ENCODE data around the gene SIGLEC15. TPM values are rescaled to one million over a fixed set of nuclear protein-coding genes. Genes with fewer than 3 reads are reported as not detected.

Gene SIGLEC15
- total and polyA plus RNA-seq, 10 of the 15 experiments (the other 5 are each of a cell fraction or from before 2014, with no cell fraction given), result 0.09 to 0.45 TPM; not detected in 8

DNA sequence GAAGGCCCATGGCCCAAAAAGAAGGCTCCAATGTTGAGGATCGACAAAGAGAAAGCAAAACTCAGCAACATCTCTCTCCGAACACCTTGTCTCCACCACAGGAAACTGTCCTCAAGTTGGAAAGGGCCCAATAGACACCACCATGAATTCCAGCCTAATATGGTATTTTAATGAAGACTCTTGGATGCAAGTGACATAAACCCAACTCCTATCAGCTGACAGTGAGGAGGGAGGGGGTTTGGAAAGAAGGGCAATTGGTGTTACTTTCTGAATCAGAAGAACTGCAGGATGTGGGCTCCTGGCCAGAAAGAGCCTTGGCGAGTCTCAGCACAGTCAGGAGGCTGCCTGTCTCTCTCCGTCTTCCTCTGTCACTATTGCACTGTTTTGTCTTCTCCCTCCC, 40.3 kb upstream of the SIGLEC15 start:
- no peak for DNase-seq (ENCODE audit: low read depth, low spot score)
- ChIA-PET RAD21 (ENCODE audit: unreplicated experiment) (no interaction called here), SMC1A (ENCODE audit: uncharacterized antibody, unreplicated experiment) (no interaction called here), CTCF (interaction anchor here (0.7 kb wide), 1 partner anchor 644 kb away, joined by 3 read pairs; no protein-coding TSS in a partner anchor), POLR2A (no interaction called here)
- peak overlapping the region; percentile 30 for H3K4me2 ChIP-seq (ENCODE audit: control insufficient read depth, insufficient read depth)
- FAIRE-seq, result no peak
- H3K4me1 ChIP-seq (ENCODE audit: control insufficient read depth, insufficient read depth, low read length), result no peaks in the 10 kb centered on the region
- H3K27ac ChIP-seq (ENCODE audit: control insufficient read depth, insufficient read depth), result no peak overlapping the region
- WGBS (ENCODE audit: insufficient coverage, insufficient replicate concordance, low lambda C conversion rate, missing lambda C conversion rate), result 8% methylated on average over 4 of the region's 4 CpGs
- H4K20me1 ChIP-seq (ENCODE audit: control insufficient read depth, insufficient read depth), result no peaks in the 10 kb centered on the region
- TF ChIP-seq YBX1 (IDR thresholded peaks at IDR 0.05) (no peak), MYB (IDR thresholded peaks at IDR 0.05; ENCODE audit: borderline replicate concordance, low read depth, low read length) (no peak), MTA2 (IDR thresholded peaks at IDR 0.05; ENCODE audit: low read depth) (no peak), CHD4 (IDR thresholded peaks at IDR 0.05) (no peak), WRNIP1 (IDR thresholded peaks at IDR 0.05; ENCODE audit: borderline replicate concordance, low read depth, low read length) (no peak), ZNF217 (IDR thresholded peaks at IDR 0.05) (no peak), HDGF (IDR thresholded peaks at IDR 0.05) (no peak), RBBP5 (conservative IDR thresholded peaks at IDR 0.05) (no peak), RCOR1 (conservative IDR thresholded peaks at IDR 0.05; ENCODE audit: low read depth, low read length) (no peak), TARDBP (IDR thresholded peaks at IDR 0.05; ENCODE audit: borderline replicate concordance) (no peak), CBX3 (IDR thresholded peaks at IDR 0.05; ENCODE audit: borderline replicate concordance, low read depth) (no peak), SREBF2 (IDR thresholded peaks at IDR 0.05; ENCODE audit: low read length) (no peak), ASH2L (IDR thresholded peaks at IDR 0.05; ENCODE audit: borderline replicate concordance, low read depth) (no peak), SUZ12 (IDR thresholded peaks at IDR 0.05; ENCODE audit: unreplicated experiment) (no peak), BMI1 (IDR thresholded peaks at IDR 0.05; ENCODE audit: borderline replicate concordance) (no peak)
- TF ChIP-seq, protein P1, sequence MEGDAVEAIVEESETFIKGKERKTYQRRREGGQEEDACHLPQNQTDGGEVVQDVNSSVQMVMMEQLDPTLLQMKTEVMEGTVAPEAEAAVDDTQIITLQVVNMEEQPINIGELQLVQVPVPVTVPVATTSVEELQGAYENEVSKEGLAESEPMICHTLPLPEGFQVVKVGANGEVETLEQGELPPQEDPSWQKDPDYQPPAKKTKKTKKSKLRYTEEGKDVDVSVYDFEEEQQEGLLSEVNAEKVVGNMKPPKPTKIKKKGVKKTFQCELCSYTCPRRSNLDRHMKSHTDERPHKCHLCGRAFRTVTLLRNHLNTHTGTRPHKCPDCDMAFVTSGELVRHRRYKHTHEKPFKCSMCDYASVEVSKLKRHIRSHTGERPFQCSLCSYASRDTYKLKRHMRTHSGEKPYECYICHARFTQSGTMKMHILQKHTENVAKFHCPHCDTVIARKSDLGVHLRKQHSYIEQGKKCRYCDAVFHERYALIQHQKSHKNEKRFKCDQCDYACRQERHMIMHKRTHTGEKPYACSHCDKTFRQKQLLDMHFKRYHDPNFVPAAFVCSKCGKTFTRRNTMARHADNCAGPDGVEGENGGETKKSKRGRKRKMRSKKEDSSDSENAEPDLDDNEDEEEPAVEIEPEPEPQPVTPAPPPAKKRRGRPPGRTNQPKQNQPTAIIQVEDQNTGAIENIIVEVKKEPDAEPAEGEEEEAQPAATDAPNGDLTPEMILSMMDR (IDR thresholded peaks at IDR 0.05 in 2 of 3, conservative IDR thresholded peaks at IDR 0.05 in 1 of 3; ENCODE audit: control insufficient read depth in 2 of 3, extremely low read depth in 1 of 3, insufficient read depth in 1 of 3, low read depth in 3 of 3, low read length in 3 of 3), result no peak
- TF ChIP-seq, protein P2, sequence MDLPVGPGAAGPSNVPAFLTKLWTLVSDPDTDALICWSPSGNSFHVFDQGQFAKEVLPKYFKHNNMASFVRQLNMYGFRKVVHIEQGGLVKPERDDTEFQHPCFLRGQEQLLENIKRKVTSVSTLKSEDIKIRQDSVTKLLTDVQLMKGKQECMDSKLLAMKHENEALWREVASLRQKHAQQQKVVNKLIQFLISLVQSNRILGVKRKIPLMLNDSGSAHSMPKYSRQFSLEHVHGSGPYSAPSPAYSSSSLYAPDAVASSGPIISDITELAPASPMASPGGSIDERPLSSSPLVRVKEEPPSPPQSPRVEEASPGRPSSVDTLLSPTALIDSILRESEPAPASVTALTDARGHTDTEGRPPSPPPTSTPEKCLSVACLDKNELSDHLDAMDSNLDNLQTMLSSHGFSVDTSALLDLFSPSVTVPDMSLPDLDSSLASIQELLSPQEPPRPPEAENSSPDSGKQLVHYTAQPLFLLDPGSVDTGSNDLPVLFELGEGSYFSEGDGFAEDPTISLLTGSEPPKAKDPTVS (IDR thresholded peaks at IDR 0.05; ENCODE audit: low read depth, low read length), result no peak
- TF ChIP-seq, protein P3, sequence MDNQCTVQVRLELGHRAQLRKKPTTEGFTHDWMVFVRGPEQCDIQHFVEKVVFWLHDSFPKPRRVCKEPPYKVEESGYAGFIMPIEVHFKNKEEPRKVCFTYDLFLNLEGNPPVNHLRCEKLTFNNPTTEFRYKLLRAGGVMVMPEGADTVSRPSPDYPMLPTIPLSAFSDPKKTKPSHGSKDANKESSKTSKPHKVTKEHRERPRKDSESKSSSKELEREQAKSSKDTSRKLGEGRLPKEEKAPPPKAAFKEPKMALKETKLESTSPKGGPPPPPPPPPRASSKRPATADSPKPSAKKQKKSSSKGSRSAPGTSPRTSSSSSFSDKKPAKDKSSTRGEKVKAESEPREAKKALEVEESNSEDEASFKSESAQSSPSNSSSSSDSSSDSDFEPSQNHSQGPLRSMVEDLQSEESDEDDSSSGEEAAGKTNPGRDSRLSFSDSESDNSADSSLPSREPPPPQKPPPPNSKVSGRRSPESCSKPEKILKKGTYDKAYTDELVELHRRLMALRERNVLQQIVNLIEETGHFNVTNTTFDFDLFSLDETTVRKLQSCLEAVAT (IDR thresholded peaks at IDR 0.05), result no peak
- no peak for ATAC-seq
- BruUV-seq (replicated peaks), result no TSS peak
- no peak overlapping the region for H3K4me3 ChIP-seq
- no peaks in the 10 kb centered on the region for H3K27me3 ChIP-seq (replicated peaks in 1 of 2; ENCODE audit: control insufficient read depth in 2 of 2, insufficient read depth in 2 of 2, low read length in 1 of 2)
- no peaks in the 10 kb centered on the region for H3K9me3 ChIP-seq (replicated peaks; ENCODE audit: control insufficient read depth, insufficient read depth, low read length)
- intact Hi-C loops (cut with micrococcal nuclease; ENCODE audit: unreplicated experiment), result no loop called here
- H3K9ac ChIP-seq (ENCODE audit: control insufficient read depth, insufficient read depth, low read length), result peak overlapping the region; percentile 22; the same call in 1 of the 2 replicates
- no peaks in the 10 kb centered on the region for H3K79me2 ChIP-seq (ENCODE audit: control insufficient read depth, insufficient read depth, low read length)
- H2AFZ ChIP-seq (ENCODE audit: control insufficient read depth, low read depth, low read length), result peak overlapping the region; percentile 57
- in situ Hi-C loops (cut with MboI), result no loop called here
- H3K36me3 ChIP-seq (ENCODE audit: control insufficient read depth in 2 of 2, insufficient read depth in 2 of 2, low read length in 1 of 2), result no peaks in the 10 kb centered on the region

Data from GM12878 (cell line).